Stimulated activated CD4-positive, alpha-beta T cell treated with anti-CD3 and anti-CD28 coated beads, Interleukin-4, amount 100 ng/mL, for 24 hours (primary cell): ENCODE measurements around the gene STRBP.
A peak's percentile ranks its signal among the peaks of the same experiment; 100 is the strongest.
"Not testable (repeated sequence)": the region's sequence is repeated elsewhere in the genome, so short reads cannot be mapped to it uniquely, and the experiment has no call there.

Source experiments
- DNase-seq: peaks from one replicate; pipeline ENCODE4 v3.0.0-alpha.2; 2020

STRBP gene

DNA sequence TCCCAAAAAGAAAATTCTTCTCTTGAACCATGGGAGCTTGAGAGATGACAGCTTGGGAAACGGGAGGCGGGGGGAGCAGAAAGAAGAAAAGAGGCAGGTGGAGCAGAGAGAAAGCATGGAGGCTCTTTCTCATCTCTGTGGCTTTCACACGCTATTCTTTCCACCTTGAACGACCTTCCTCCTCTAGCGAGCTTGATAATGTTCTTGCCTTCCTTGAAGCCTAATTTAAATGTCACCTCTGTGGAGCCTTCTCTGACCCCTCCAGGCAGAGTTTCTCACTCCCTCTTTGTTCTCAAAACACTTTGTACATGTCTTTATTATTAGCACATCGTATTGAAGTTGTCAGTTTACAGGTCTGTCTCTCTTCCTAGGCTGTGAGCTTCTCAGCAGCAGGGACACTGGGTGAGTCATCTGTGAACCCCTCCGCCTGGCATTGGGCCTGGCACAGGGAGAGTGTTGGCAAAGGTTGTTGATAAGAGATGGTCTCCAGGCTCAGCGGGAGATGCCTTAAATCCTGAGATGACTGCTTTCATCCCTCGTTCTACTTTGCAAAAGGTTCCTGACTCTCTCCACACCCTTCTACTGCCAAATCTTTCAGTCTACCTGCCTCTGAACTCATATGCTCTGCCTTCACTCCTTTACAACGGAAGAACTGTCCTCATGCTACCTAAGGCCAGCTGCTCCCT is 14.1 kb upstream of the STRBP start:
- no peak for DNase-seq

DNA sequence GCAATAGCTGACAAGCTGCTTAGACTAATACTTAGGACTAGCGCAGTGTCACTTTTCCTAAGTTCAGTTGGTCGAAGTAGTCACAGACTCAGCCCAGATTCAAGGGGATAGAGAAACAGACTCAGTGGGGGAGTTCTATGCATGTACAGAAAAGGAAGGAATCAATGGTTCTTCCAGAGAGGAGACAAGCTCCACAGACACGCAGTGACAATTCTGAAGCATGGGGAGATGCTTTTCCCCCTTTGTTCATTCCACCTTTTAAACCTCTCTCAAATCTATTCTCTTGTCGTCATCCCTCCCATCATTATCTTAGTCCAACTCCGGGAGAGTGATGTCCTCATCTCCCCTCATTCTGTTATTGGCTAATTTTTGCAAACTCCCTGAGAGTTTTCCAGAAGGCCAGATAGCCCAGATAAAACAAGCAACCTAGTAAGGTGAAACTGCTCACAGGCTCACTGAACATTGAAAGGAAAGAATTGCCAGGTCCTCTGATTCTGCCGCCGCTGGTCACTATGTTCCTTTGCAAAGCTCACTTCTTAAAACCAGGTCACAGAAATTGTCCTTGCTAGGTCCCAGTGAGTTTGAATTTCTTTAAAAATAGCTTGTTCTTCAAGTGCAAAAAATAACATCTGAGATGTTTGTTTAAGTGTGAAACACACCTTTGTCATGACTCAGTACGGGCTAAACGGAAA is 13.4 kb upstream of the STRBP start:
- DNase-seq = no peak

GRCh38 chr9:123278879-123279493 is 10.6 kb upstream of the STRBP start:
- DNase-seq = not testable (repeated sequence)

DNA sequence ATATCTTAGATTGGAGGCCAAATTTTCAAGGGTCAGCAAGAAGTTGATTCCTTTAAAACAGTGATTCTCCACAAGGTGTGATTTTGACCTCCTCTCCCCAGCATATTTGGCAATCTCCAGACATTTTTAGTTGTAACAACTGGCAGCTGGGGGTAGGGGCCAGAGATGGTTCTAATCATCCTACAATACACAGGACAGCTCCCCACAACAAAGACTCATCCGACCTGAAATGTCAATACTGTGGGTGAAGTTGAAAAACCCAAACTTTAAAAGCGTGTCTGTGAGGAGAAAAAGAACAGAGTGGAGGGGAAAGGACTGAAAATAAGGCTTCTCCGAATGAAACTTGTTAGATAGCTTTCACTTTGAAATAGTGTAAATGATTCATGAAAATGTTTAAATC is 10.0 kb upstream of the STRBP start:
- no peak for DNase-seq

- DNase-seq = no peak
Observed at GRCh38 chr9:123276551-123276950, 8.2 kb upstream of the STRBP start.

DNA sequence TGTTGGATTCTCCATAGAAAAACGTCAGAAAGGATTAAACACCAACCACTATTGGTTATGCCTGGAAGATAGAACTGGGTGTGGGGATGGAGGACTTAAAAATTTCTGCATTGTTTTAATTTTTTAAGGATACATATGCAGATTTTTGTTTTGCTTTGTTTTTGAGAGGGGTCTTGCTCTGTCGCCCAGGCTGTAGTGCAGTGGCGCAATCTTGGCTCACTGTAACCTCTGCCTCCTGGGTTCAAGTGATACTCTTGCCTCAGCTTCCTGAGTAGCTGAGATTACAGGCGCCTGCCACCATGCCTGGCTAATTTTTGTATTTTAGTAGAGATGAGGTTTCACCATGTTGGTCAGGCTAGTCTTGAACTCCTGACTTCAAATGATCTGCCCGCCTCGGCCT is 2.7 kb upstream of the STRBP start:
- not testable (repeated sequence) for DNase-seq

DNA sequence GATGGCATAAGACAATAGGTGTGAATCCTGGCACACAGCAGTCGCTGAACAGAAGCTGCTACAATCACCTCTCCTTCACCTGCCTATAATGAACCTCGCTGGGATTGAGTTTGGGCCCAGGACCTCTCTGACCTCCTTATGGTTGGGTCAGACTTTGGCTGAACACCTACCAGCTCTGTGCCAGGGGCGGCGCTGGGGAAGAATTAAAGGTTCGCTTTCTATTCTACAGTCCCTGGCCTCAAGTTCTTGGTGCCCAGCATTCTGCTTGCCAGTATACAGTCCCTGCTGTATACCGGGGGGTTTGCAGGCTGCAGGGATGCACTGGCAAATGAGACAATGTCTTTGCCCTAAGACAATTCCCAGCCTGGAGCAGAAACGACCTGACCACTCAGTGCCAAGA is 895 bp upstream of the STRBP start:
- DNase-seq = no peak

DNA sequence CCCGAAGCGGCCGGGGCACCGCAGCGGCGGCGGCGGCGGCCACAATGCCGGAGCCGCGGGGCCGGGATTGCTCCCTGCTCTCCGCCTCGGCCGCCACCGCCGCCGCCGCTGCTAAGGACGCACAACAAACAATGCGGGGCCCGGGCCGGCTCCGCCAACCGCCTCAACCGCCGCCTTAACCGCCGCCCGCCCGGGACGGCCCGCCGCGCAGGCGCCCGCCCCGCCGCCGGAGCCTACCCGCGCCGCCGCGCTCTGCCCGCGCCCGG is 254 bp downstream of the STRBP start:
- DNase-seq = no peak

DNA sequence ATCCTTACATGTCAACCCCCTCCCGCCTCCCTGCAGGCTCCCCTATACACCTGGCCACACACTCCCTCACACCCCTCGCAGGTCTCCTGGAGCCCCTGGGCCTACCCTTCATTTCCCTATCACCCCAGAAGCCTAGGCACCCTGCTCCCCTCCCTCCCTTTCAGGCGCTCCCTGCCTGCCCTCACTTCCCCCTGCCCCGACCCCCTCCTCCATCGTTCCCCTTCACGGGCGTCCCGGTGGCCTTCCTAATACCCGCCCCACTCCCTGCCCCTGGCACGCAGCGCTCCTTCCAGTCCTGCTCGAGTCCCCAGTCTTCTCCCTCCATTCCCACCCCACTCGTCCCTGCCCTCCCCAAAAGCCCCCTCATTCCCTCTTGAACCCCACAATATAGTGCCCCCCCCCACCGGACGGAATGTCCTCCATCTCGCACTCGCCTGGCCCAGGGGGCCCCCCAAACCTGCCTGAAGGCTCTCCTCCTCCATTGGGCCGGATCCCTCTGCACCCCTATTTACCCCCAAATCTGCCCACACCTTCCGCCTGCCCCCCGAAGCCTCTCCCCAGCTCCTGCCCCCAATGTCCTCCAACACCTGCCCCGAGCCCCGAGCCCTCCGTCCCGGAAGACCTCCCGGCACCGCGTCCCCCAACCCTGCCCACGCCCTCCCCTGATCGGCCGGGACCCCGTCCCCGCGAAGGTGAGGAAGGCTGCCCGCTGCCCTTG is 746 bp downstream of the STRBP start:
- DNase-seq = peak; percentile 13

- no peak for DNase-seq
Observed at GRCh38 chr9:123266655-123267399, 1.6 kb downstream of the STRBP start.

GRCh38 chr9:123265833-123266232 is 2.6 kb downstream of the STRBP start:
- no peak for DNase-seq

GRCh38 chr9:123263227-123263626 is 5.2 kb downstream of the STRBP start:
- no peak for DNase-seq

- no peak for DNase-seq
Observed at GRCh38 chr9:123262338-123262737, 6.0 kb downstream of the STRBP start.

DNA sequence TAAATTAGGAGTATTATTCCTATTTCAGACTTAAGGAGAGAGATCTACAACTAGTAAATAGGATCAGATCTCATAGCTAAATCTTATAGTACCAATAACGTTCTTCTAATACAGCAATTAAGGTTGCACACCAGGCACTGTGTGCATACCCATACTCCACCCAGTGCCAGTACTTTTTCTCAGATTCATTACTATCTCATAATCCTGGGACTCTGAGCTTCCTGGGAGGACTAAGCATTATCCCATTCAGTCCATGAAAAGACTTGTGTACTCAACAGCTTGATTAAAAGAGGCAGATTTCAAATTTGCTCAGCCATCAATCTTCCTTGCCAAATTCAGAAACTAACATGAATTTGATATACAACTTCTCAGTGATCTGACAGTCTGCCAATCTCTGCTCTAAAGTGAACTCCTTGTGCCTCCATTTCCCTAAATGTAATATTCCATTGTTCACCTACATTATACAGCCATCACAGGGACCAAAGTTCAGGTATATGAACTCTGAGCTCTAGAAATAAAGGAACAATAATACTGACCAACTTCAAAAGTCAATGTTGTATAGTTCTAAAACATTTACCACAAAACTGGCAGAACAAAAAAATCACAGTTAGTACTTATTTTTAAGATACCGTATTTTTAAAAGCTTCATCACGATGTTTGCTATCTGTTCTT is 7.2 kb downstream of the STRBP start:
- no peak for DNase-seq

- no peak for DNase-seq
Observed at GRCh38 chr9:123260340-123260739, 8.0 kb downstream of the STRBP start.

- DNase-seq = no peak
Observed at GRCh38 chr9:123257276-123257675, 11.1 kb downstream of the STRBP start.

- no peak for DNase-seq
Observed at GRCh38 chr9:123255718-123256117, 12.7 kb downstream of the STRBP start.

- no peak for DNase-seq
Observed at GRCh38 chr9:123253204-123253603, 15.2 kb downstream of the STRBP start.

DNA sequence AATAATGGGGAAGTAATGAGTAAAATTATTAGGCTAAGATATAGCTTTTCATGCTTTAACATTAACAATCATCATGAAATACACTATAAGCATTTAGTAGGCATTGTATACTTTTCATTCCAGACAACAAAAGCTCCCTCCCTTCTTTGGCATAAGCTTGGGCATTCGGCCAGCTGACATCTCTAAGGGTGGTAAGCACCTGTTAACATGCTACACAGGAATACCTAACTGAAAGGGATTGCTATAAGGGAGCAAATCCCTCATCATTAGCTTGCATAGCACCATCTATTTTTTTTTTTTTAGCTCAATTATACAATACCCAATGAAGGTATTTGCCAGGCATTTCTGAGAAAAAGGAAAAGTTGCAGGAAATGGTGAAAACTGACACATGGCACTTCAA is 16.6 kb downstream of the STRBP start:
- DNase-seq = no peak

DNA sequence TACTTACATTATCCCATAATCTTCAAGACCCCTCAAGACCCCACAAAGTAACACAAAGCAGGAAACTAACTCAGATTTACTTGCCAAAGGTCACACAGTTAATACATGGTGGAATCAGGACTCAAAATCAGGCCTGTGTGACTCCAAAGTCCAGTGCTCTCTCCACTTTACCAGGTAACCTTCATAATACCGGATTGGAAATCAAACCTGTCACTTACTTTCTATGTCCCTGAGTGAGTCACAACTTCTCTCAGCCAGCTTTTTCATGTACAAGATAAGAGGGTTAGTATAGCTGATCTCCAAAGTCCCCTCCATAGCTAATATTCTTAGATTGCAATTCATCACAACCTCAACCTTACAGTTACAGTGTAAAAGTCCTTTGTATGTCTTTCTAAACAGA is 17.1 kb downstream of the STRBP start:
- no peak for DNase-seq

GRCh38 chr9:123250504-123250903 is 17.9 kb downstream of the STRBP start:
- no peak for DNase-seq

GRCh38 chr9:123249162-123249561 is 19.2 kb downstream of the STRBP start:
- DNase-seq = not testable (repeated sequence)

DNA sequence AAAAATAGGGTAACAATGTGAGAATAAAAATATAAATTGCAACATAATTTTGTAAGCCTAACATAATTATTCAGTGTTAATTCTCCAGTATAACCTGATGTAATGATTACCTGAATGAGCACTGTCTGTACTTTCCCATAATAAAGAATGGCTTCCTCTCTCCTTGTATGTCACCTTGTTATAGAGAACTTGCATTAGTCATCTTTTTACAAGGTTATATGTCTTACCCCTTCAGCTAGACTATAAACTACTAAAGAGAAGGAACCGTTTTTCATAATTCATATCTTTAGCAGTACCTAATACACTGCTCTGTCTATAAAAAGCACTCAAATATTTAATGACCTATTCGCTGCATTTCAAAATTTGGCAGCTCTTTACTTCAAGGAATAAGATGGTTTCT is 19.8 kb downstream of the STRBP start:
- no peak for DNase-seq
